ENCODE results near the gene BCAS3.

Gene BCAS3

GRCh38 chr17:61326330-61326729 lies 648.7 kb downstream of the BCAS3 start:
- Histone ChIP-seq H3K4me3 (ENCODE audit: low read depth, low read length) (no peak overlapping the region), H3K9ac (ENCODE audit: low read length) (no peak overlapping the region), H4K8ac (ENCODE audit: low read depth, low read length) (no peak overlapping the region), H2BK5ac (ENCODE audit: low read depth, low read length, poor library complexity) (no peak overlapping the region), H3K4me2 (ENCODE audit: low read length) (no peak overlapping the region), H2BK12ac (ENCODE audit: low read length) (no peak overlapping the region), H3K18ac (ENCODE audit: low read length) (no peak overlapping the region), H3K27me3 (ENCODE audit: insufficient read depth, low read length) (no peaks in the 10 kb centered on the region), H2AK5ac (ENCODE audit: low read length) (no peak overlapping the region), H4K91ac (ENCODE audit: low read depth, low read length) (no peak overlapping the region), H3K4me1 (ENCODE audit: control insufficient read depth in 1 of 2, insufficient read depth in 2 of 2, low read length in 2 of 2) (peaks cover 0 to 2% of the 10 kb centered on the region in 2 experiments), H3K14ac (ENCODE audit: low read length) (no peak overlapping the region), H3K79me2 (ENCODE audit: control insufficient read depth, insufficient read depth, low read length, poor library complexity) (no peaks in the 10 kb centered on the region), H3K79me1 (ENCODE audit: low read length) (no peaks in the 10 kb centered on the region), H2BK120ac (ENCODE audit: insufficient read depth, low read length, poor library complexity) (no peak overlapping the region), H3K9me3 (ENCODE audit: insufficient read depth, low read depth, low read length) (no peaks in the 10 kb centered on the region), H3K36me3 (ENCODE audit: control insufficient read depth in 1 of 2, insufficient read depth in 2 of 2, low read length in 2 of 2) (no peaks in the 10 kb centered on the region), H3K23ac (ENCODE audit: low read length) (no peak overlapping the region), H3K4ac (ENCODE audit: low read depth, low read length) (no peak overlapping the region), H2AFZ (ENCODE audit: insufficient read depth, low read length, poor library complexity) (no peak overlapping the region), H3K27ac (ENCODE audit: low read depth, low read length) (no peak overlapping the region), H4K12ac (ENCODE audit: low read depth, low read length) (no peak overlapping the region)
- WGBS (ENCODE audit: extremely low coverage, insufficient coverage, insufficient read length), result no CpG with 5 or more reads among the region's 3 CpGs
- no peak for DNase-seq

- WGBS (ENCODE audit: extremely low coverage, insufficient coverage, insufficient read length), result no CpG with 5 or more reads among the region's 6 CpGs
- Histone ChIP-seq H2BK12ac (ENCODE audit: low read length) (no peak overlapping the region), H2BK120ac (ENCODE audit: insufficient read depth, low read length, poor library complexity) (no peak overlapping the region), H3K18ac (ENCODE audit: low read length) (no peak overlapping the region), H3K36me3 (ENCODE audit: control insufficient read depth in 1 of 2, insufficient read depth in 2 of 2, low read length in 2 of 2) (no peaks in the 10 kb centered on the region), H3K4me2 (ENCODE audit: low read length) (no peak overlapping the region), H4K12ac (ENCODE audit: low read depth, low read length) (no peak overlapping the region), H3K9ac (ENCODE audit: low read length) (no peak overlapping the region), H3K27me3 (ENCODE audit: insufficient read depth, low read length) (no peaks in the 10 kb centered on the region), H3K14ac (ENCODE audit: low read length) (no peak overlapping the region), H4K8ac (ENCODE audit: low read depth, low read length) (no peak overlapping the region), H2BK5ac (ENCODE audit: low read depth, low read length, poor library complexity) (no peak overlapping the region), H3K4me1 (ENCODE audit: control insufficient read depth in 1 of 2, insufficient read depth in 2 of 2, low read length in 2 of 2) (peaks cover 0 to 2% of the 10 kb centered on the region in 2 experiments), H3K27ac (ENCODE audit: low read depth, low read length) (no peak overlapping the region), H3K9me3 (ENCODE audit: insufficient read depth, low read depth, low read length) (no peaks in the 10 kb centered on the region), H3K4me3 (ENCODE audit: low read depth, low read length) (no peak overlapping the region), H3K4ac (ENCODE audit: low read depth, low read length) (no peak overlapping the region), H3K79me1 (ENCODE audit: low read length) (no peaks in the 10 kb centered on the region), H2AK5ac (ENCODE audit: low read length) (no peak overlapping the region), H3K79me2 (ENCODE audit: control insufficient read depth, insufficient read depth, low read length, poor library complexity) (no peaks in the 10 kb centered on the region), H2AFZ (ENCODE audit: insufficient read depth, low read length, poor library complexity) (no peak overlapping the region), H4K91ac (ENCODE audit: low read depth, low read length) (no peak overlapping the region), H3K23ac (ENCODE audit: low read length) (no peak overlapping the region)
- DNase-seq, result no peak
Observed at GRCh38 chr17:61328351-61328750, 650.7 kb downstream of the BCAS3 start.

GRCh38 chr17:61330174-61331150 lies 652.8 kb downstream of the BCAS3 start:
- no peak overlapping the region for H3K4me3 ChIP-seq (ENCODE audit: low read depth, low read length)
- H3K79me1 ChIP-seq (ENCODE audit: low read length), result no peaks in the 10 kb centered on the region
- no peak overlapping the region for H3K27ac ChIP-seq (ENCODE audit: low read depth, low read length)
- H4K8ac ChIP-seq (ENCODE audit: low read depth, low read length), result no peak overlapping the region
- H2BK5ac ChIP-seq (ENCODE audit: low read depth, low read length, poor library complexity), result no peak overlapping the region
- WGBS (ENCODE audit: extremely low coverage, insufficient coverage, insufficient read length), result no CpG with 5 or more reads among the region's 11 CpGs
- H3K4ac ChIP-seq (ENCODE audit: low read depth, low read length), result no peak overlapping the region
- H2AK5ac ChIP-seq (ENCODE audit: low read length), result no peak overlapping the region
- no peak overlapping the region for H4K12ac ChIP-seq (ENCODE audit: low read depth, low read length)
- no peaks in the 10 kb centered on the region for H3K79me2 ChIP-seq (ENCODE audit: control insufficient read depth, insufficient read depth, low read length, poor library complexity)
- no peaks in the 10 kb centered on the region for H3K36me3 ChIP-seq (ENCODE audit: control insufficient read depth in 1 of 2, insufficient read depth in 2 of 2, low read length in 2 of 2)
- H2BK120ac ChIP-seq (ENCODE audit: insufficient read depth, low read length, poor library complexity), result no peak overlapping the region
- H3K27me3 ChIP-seq (ENCODE audit: insufficient read depth, low read length), result no peaks in the 10 kb centered on the region
- H3K4me2 ChIP-seq (ENCODE audit: low read length), result no peak overlapping the region
- no peak overlapping the region for H2AFZ ChIP-seq (ENCODE audit: insufficient read depth, low read length, poor library complexity)
- no peak overlapping the region for H2BK12ac ChIP-seq (ENCODE audit: low read length)
- H3K14ac ChIP-seq (ENCODE audit: low read length), result no peak overlapping the region
- no peaks in the 10 kb centered on the region for H3K4me1 ChIP-seq (ENCODE audit: control insufficient read depth in 1 of 2, insufficient read depth in 2 of 2, low read length in 2 of 2)
- H3K18ac ChIP-seq (ENCODE audit: low read length), result no peak overlapping the region
- no peak overlapping the region for H3K23ac ChIP-seq (ENCODE audit: low read length)
- no peak for DNase-seq
- no peak overlapping the region for H3K9ac ChIP-seq (ENCODE audit: low read length)
- H4K91ac ChIP-seq (ENCODE audit: low read depth, low read length), result no peak overlapping the region
- no peaks in the 10 kb centered on the region for H3K9me3 ChIP-seq (ENCODE audit: insufficient read depth, low read depth, low read length)

GRCh38 chr17:61331178-61331577 lies 653.5 kb downstream of the BCAS3 start:
- no peak overlapping the region for H4K12ac ChIP-seq (ENCODE audit: low read depth, low read length)
- H2BK120ac ChIP-seq (ENCODE audit: insufficient read depth, low read length, poor library complexity), result no peak overlapping the region
- no peak for DNase-seq

More at GRCh38 chr17:61331178-61331577, 653.5 kb downstream of the BCAS3 start:
- H3K14ac ChIP-seq (ENCODE audit: low read length), result no peak overlapping the region
- no peak overlapping the region for H3K23ac ChIP-seq (ENCODE audit: low read length)
- H2AK5ac ChIP-seq (ENCODE audit: low read length), result no peak overlapping the region
- no peak overlapping the region for H2BK5ac ChIP-seq (ENCODE audit: low read depth, low read length, poor library complexity)
- H3K4me1 ChIP-seq (ENCODE audit: control insufficient read depth in 1 of 2, insufficient read depth in 2 of 2, low read length in 2 of 2), result no peaks in the 10 kb centered on the region
- H3K9me3 ChIP-seq (ENCODE audit: insufficient read depth, low read depth, low read length), result no peaks in the 10 kb centered on the region
- H3K27me3 ChIP-seq (ENCODE audit: insufficient read depth, low read length), result no peaks in the 10 kb centered on the region
- no peak overlapping the region for H4K91ac ChIP-seq (ENCODE audit: low read depth, low read length)
- no CpG with 5 or more reads among the region's 2 CpGs for WGBS (ENCODE audit: extremely low coverage, insufficient coverage, insufficient read length)
- H3K36me3 ChIP-seq (ENCODE audit: control insufficient read depth in 1 of 2, insufficient read depth in 2 of 2, low read length in 2 of 2), result no peaks in the 10 kb centered on the region
- no peaks in the 10 kb centered on the region for H3K79me2 ChIP-seq (ENCODE audit: control insufficient read depth, insufficient read depth, low read length, poor library complexity)
- H3K27ac ChIP-seq (ENCODE audit: low read depth, low read length), result no peak overlapping the region
- no peaks in the 10 kb centered on the region for H3K79me1 ChIP-seq (ENCODE audit: low read length)
- H2AFZ ChIP-seq (ENCODE audit: insufficient read depth, low read length, poor library complexity), result no peak overlapping the region
- no peak overlapping the region for H3K4ac ChIP-seq (ENCODE audit: low read depth, low read length)
- no peak overlapping the region for H3K9ac ChIP-seq (ENCODE audit: low read length)
- H4K8ac ChIP-seq (ENCODE audit: low read depth, low read length), result no peak overlapping the region
- H2BK12ac ChIP-seq (ENCODE audit: low read length), result no peak overlapping the region
- no peak overlapping the region for H3K4me3 ChIP-seq (ENCODE audit: low read depth, low read length)
- H3K18ac ChIP-seq (ENCODE audit: low read length), result no peak overlapping the region
- H3K4me2 ChIP-seq (ENCODE audit: low read length), result no peak overlapping the region
